Activated naive CD8-positive, alpha-beta T cell treated with anti-CD3 and anti-CD28 coated beads for 36 hours (primary cell): ENCODE data around the gene HORMAD2. TPM values are rescaled to one million over a fixed set of nuclear protein-coding genes. Genes with fewer than 3 reads are reported as not detected.

Experiments used
- DNase-seq: peaks from one replicate; pipeline ENCODE4 v3.0.0; 2021
- H3K27ac Mint-ChIP-seq: one replicate; pipeline ENCODE4 v1.8.0; 2022; ENCODE audit warnings: mild to moderate bottlenecking, moderate library complexity, mixed read lengths
- H3K27me3 Mint-ChIP-seq: one replicate; pipeline ENCODE4 v1.8.0; 2022; ENCODE audit warnings: mild to moderate bottlenecking, mixed read lengths
- H3K36me3 Mint-ChIP-seq: one replicate; pipeline ENCODE4 v1.8.0; 2021; ENCODE audit warnings: mild to moderate bottlenecking, mixed read lengths
- H3K4me1 Mint-ChIP-seq: one replicate; pipeline ENCODE4 v1.8.0; 2021; ENCODE audit warnings: mixed read lengths
- H3K4me3 Mint-ChIP-seq: one replicate; pipeline ENCODE4 v1.8.0; 2022; ENCODE audit warnings: mild to moderate bottlenecking, moderate library complexity, mixed read lengths
- H3K9me3 Mint-ChIP-seq: one replicate; pipeline ENCODE4 v1.8.0; 2022; ENCODE audit warnings: mixed read lengths
- total RNA-seq, 2 experiments: library from RNA; stranded (reverse); gene quantifications; one replicate each; pipeline ENCODE4 v1.2.3, GENCODE V29; 2021

HORMAD2 gene
- total RNA-seq, 2 experiments from 2014 or later, result not detected

GRCh38 chr22:30114361-30114760 lies 34.1 kb downstream of the HORMAD2 start:
- Mint-ChIP-seq H3K4me3 (no peak overlapping the region), H3K36me3 (no peaks in the 10 kb centered on the region), H3K27me3 (no peaks in the 10 kb centered on the region), H3K9me3 (no peaks in the 10 kb centered on the region), H3K27ac (no peak overlapping the region), H3K4me1 (peaks cover 10% of the 10 kb centered on the region)
- no peak for DNase-seq

GRCh38 chr22:30115705-30116104 lies 35.4 kb downstream of the HORMAD2 start:
- Mint-ChIP-seq H3K27ac (no peak overlapping the region), H3K4me1 (peaks cover 10% of the 10 kb centered on the region), H3K9me3 (no peaks in the 10 kb centered on the region), H3K4me3 (no peak overlapping the region), H3K27me3 (peaks cover 3% of the 10 kb centered on the region), H3K36me3 (no peaks in the 10 kb centered on the region)
- DNase-seq, result no peak

GRCh38 chr22:30116362-30117117 lies 36.3 kb downstream of the HORMAD2 start:
- H3K9me3 Mint-ChIP-seq, result no peaks in the 10 kb centered on the region
- no peaks in the 10 kb centered on the region for H3K36me3 Mint-ChIP-seq
- H3K4me3 Mint-ChIP-seq, result no peak overlapping the region
- peaks cover 4% of the 10 kb centered on the region for H3K27me3 Mint-ChIP-seq
- peaks cover 10% of the 10 kb centered on the region for H3K4me1 Mint-ChIP-seq
- H3K27ac Mint-ChIP-seq, result no peak overlapping the region
- DNase-seq, result no peak

DNA sequence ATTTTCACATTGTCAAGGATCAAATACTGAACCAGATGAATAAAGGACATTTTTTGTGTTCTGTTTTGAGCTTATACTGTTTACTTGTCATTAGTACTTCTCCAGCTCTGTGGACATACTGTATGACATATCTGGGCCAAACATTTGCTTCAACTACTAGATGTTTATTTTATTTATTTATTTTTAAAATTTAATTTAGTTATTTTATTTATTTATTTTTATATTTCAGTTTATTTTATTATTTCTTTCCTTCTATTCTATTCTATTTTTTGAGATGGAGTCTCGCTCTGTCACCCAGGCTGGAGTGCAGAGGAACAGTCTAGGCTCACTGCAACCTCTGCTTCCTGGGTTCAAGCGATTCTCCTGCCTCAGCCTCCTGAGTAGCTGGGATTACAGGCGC lies 37.0 kb downstream of the HORMAD2 start:
- DNase-seq, result no peak
- peaks cover 16% of the 10 kb centered on the region for H3K4me1 Mint-ChIP-seq
- H3K36me3 Mint-ChIP-seq, result no peaks in the 10 kb centered on the region
- H3K4me3 Mint-ChIP-seq, result no peak overlapping the region
- no peaks in the 10 kb centered on the region for H3K9me3 Mint-ChIP-seq
- peaks cover 4% of the 10 kb centered on the region for H3K27me3 Mint-ChIP-seq
- H3K27ac Mint-ChIP-seq, result no peak overlapping the region

DNA sequence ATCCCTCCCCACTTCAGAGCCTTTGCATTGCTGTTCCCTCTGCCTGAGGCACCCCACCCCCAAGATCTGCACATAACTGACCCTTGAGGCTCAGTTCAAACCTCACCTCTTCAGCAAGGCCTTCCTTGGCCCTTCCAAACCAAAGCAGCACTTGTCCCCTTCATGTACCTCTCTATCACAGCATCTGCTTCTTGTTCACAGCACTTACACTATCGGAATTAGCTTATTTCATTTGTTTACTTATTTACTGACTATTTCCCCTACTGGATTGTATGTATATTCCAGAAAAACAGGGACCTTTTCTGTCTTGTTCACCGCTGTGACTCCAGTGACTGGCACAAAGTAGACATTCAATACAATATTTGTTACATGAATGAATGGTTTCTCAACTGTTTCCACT lies 38.0 kb downstream of the HORMAD2 start:
- Mint-ChIP-seq H3K27ac (no peak overlapping the region), H3K36me3 (no peaks in the 10 kb centered on the region)

GRCh38 chr22:30121960-30122359 lies 41.7 kb downstream of the HORMAD2 start:
- DNase-seq, result no peak

More for the DNA sequence above, 38.0 kb downstream of the HORMAD2 start:
- Mint-ChIP-seq H3K27me3 (peaks cover 4% of the 10 kb centered on the region), H3K4me3 (no peak overlapping the region), H3K9me3 (no peaks in the 10 kb centered on the region), H3K4me1 (peaks cover 21% of the 10 kb centered on the region)
- DNase-seq, result no peak

GRCh38 chr22:30123463-30123862 lies 43.2 kb downstream of the HORMAD2 start:
- no peaks in the 10 kb centered on the region for H3K36me3 Mint-ChIP-seq
- H3K9me3 Mint-ChIP-seq, result peaks cover 2% of the 10 kb centered on the region
- no peak for DNase-seq

More at GRCh38 chr22:30121960-30122359, 41.7 kb downstream of the HORMAD2 start:
- Mint-ChIP-seq H3K27me3 (peaks cover 4% of the 10 kb centered on the region), H3K36me3 (no peaks in the 10 kb centered on the region), H3K9me3 (peaks cover 2% of the 10 kb centered on the region), H3K4me1 (peaks cover 18% of the 10 kb centered on the region), H3K27ac (no peak overlapping the region), H3K4me3 (no peak overlapping the region)

DNA sequence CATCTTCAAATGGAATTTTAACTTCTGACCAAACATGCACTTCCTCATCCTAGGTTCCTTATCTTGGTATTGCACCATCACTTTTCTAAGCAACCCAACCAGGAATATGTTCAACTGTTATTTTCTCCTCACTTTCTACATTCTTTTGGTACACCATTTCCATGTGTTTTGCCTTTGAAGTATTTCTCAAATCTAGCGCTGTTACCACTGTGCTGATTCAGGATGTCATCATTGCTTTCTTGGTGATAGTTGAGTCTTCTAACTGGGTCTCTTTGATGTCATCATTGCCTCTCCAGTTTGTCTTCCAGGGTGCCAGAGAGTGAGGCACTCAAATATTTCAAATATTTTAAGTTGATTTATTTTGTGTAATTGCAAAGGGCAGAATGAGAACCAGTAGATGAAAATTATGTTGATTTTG lies 47.5 kb downstream of the HORMAD2 start:
- Mint-ChIP-seq H3K9me3 (peaks cover 2% of the 10 kb centered on the region), H3K27ac (no peak overlapping the region), H3K27me3 (peaks cover 8% of the 10 kb centered on the region), H3K4me3 (no peak overlapping the region), H3K36me3 (no peaks in the 10 kb centered on the region), H3K4me1 (peaks cover 23% of the 10 kb centered on the region)
- no peak for DNase-seq

More at GRCh38 chr22:30123463-30123862, 43.2 kb downstream of the HORMAD2 start:
- H3K4me1 Mint-ChIP-seq, result peaks cover 21% of the 10 kb centered on the region
- H3K27me3 Mint-ChIP-seq, result peaks cover 4% of the 10 kb centered on the region
- H3K4me3 Mint-ChIP-seq, result no peak overlapping the region
- H3K27ac Mint-ChIP-seq, result no peak overlapping the region

DNA sequence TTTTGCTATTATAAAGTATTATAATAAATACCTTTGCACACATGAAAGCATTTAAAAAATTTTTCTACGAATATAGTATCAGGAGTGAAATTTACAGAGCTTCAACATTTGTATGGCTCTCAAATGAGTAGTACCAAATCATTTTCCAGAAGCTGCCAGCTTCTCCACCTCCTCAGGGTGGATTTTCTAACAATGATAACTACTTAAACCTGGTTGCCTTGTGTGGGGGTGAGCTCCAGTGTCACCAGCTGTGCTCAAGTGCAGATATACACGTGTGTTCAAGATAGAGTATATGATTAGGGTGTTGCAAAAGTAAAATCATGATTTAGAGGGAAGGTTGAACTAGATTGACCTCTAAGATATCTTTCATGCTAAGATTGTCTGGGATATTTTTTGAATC lies 48.2 kb downstream of the HORMAD2 start:
- Mint-ChIP-seq H3K36me3 (no peaks in the 10 kb centered on the region), H3K9me3 (peaks cover 2% of the 10 kb centered on the region), H3K4me1 (peaks cover 22% of the 10 kb centered on the region), H3K27ac (no peak overlapping the region), H3K4me3 (no peak overlapping the region), H3K27me3 (peaks cover 8% of the 10 kb centered on the region)
- DNase-seq, result no peak

- Mint-ChIP-seq H3K4me3 (no peak overlapping the region), H3K27me3 (peaks cover 8% of the 10 kb centered on the region), H3K4me1 (peaks cover 19% of the 10 kb centered on the region), H3K27ac (no peak overlapping the region), H3K9me3 (peaks cover 2% of the 10 kb centered on the region), H3K36me3 (no peaks in the 10 kb centered on the region)
- no peak for DNase-seq
Measured at GRCh38 chr22:30129636-30130035, 49.4 kb downstream of the HORMAD2 start.

GRCh38 chr22:30132290-30132996 lies 52.2 kb downstream of the HORMAD2 start:
- Mint-ChIP-seq H3K27me3 (peaks cover 14% of the 10 kb centered on the region), H3K36me3 (no peaks in the 10 kb centered on the region), H3K27ac (no peak overlapping the region), H3K9me3 (no peaks in the 10 kb centered on the region), H3K4me1 (peaks cover 15% of the 10 kb centered on the region), H3K4me3 (no peak overlapping the region)
- no peak for DNase-seq

GRCh38 chr22:30140414-30140813 lies 60.1 kb downstream of the HORMAD2 start:
- no peak for DNase-seq
- H3K27ac Mint-ChIP-seq, result no peak overlapping the region
- peaks cover 5% of the 10 kb centered on the region for H3K27me3 Mint-ChIP-seq
- H3K9me3 Mint-ChIP-seq, result peaks cover 17% of the 10 kb centered on the region
- H3K36me3 Mint-ChIP-seq, result peaks cover 9% of the 10 kb centered on the region
- H3K4me1 Mint-ChIP-seq, result no peaks in the 10 kb centered on the region
- H3K4me3 Mint-ChIP-seq, result no peak overlapping the region

- H3K36me3 Mint-ChIP-seq, result peaks cover 9% of the 10 kb centered on the region
- no peak overlapping the region for H3K27ac Mint-ChIP-seq
- peaks cover 9% of the 10 kb centered on the region for H3K27me3 Mint-ChIP-seq
- H3K4me1 Mint-ChIP-seq, result peaks cover 3% of the 10 kb centered on the region
- peaks cover 19% of the 10 kb centered on the region for H3K9me3 Mint-ChIP-seq
- DNase-seq, result no peak
- no peak overlapping the region for H3K4me3 Mint-ChIP-seq
Measured at GRCh38 chr22:30143265-30143664, 63.0 kb downstream of the HORMAD2 start.

GRCh38 chr22:30144391-30144790 lies 64.1 kb downstream of the HORMAD2 start:
- Mint-ChIP-seq H3K27ac (no peak overlapping the region), H3K9me3 (peaks cover 19% of the 10 kb centered on the region), H3K4me1 (peaks cover 3% of the 10 kb centered on the region), H3K36me3 (peaks cover 9% of the 10 kb centered on the region), H3K27me3 (peaks cover 9% of the 10 kb centered on the region), H3K4me3 (no peak overlapping the region)
- DNase-seq, result no peak

DNA sequence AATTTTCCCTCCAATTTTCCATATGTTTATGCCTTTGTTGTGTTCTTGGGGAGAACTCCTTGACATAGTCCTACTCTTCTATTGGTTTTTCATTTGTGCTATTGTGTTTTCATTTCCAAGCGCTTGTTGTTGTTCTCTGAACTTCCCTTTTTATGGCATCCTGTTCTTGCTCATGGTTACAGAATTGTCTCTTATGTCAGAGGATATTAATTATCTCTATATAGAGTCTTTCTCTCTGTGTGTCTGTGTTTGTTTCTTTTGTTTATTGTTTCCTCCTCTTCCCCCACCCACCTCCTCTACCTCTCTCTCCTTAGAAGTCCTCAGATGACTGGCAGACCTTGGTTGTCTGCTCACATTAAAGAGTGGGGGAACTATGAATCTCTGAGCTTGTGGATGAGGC lies 69.9 kb downstream of the HORMAD2 start:
- Mint-ChIP-seq H3K4me3 (no peak overlapping the region), H3K27me3 (peaks cover 9% of the 10 kb centered on the region), H3K27ac (no peak overlapping the region), H3K36me3 (peaks cover 2% of the 10 kb centered on the region), H3K4me1 (peaks cover 5% of the 10 kb centered on the region), H3K9me3 (peaks cover 6% of the 10 kb centered on the region)
- DNase-seq, result no peak
